Inferior parietal cortex (tissue), 1 donor: Measurements from ENCODE around the gene STARD8.

Experiments used
- DNase-seq: peaks from one replicate; pipeline ENCODE4 v3.0.0-alpha.2; 2016; ENCODE audit errors: extremely low spot score

STARD8 gene

GRCh38 chrX:68749426-68749825, 102.0 kb downstream of the STARD8 start:
- no peak for DNase-seq

GRCh38 chrX:68750316-68750715, 102.8 kb downstream of the STARD8 start:
- no peak for DNase-seq

DNA sequence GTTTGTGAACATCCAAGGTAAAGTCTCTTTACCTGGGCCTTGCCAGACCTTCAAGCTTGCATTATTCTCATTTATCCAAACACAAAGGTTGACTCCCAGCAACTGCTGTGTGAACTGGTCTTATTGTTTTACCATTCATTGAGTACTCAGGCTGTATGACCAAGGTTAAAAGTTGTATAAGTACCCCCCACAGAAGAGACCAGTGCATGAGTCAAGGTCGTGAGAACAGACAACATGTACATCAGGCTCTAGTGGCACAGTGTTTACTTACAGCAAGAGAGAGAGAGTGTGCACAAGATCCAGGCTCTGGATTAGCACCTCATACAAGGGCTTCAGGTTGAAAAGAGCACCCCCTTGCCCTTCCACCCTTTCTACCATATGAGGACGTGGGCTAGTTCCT, 103.9 kb downstream of the STARD8 start:
- DNase-seq, result no peak

DNA sequence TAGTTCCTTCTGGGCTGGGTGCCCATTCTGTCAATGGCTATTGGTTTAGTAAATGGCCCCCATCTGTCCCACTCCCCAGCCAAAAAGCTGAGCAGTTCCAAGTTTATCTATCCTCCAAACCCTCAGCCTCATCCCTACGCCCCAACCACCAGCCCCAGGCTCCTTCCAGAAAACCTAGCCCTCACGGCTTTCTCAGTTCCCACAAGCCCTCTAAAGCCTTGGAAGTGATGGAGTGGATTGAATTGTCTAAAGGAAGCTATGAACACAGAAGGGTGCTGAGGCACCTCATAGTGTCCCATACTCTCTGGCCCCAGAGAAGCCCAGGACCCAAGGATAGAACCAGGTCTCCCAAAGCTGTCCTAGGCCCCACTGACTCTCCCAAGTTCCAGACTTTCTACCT, 105.8 kb downstream of the STARD8 start:
- no peak for DNase-seq

DNA sequence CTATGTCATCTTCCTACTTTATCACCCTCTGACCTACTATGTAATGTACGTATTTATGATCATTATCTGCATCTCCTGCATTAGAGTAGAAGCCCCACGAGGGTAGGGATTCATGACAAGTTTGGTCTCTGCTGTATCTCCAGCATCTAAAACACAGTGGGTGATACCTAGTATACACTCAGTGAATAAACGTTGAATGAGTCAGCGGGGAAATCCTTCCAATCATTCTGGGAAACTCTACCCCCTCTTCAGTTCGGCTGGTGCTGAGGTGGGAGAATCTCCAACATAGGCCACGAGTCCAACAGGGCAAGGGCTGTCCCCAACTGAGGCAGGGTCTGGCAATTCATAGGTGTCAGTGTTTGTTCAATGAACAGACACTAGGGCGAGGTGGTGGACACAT, 106.9 kb downstream of the STARD8 start:
- DNase-seq, result no peak

- DNase-seq, result peak; percentile 2
These were observed 108.2 kb downstream of the STARD8 start for GRCh38 chrX:68755616-68756125.

- no peak for DNase-seq
These were observed 109.9 kb downstream of the STARD8 start for GRCh38 chrX:68757331-68757730.

- no peak for DNase-seq
These were observed 110.3 kb downstream of the STARD8 start for GRCh38 chrX:68757731-68758130.

DNA sequence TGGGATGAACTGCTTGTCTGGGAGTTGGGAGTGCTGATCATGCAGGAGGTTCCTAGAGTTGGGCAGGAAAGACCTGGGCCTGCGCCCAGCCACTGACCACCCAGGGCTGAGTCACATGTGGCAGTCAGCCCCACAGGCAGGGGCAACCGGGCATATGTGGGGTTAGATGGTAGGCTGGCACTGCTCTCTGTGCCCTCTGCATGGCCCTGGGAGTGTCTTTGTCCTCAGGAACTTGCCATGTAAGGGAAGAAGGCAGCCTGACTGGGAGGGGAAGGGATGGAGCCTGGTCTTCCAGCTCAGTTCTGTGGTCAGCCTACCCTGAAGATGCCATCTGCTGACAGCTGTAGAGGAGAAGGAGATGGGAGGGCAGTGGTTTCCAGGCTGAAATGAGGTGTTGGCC, 111.2 kb downstream of the STARD8 start:
- no peak for DNase-seq

DNA sequence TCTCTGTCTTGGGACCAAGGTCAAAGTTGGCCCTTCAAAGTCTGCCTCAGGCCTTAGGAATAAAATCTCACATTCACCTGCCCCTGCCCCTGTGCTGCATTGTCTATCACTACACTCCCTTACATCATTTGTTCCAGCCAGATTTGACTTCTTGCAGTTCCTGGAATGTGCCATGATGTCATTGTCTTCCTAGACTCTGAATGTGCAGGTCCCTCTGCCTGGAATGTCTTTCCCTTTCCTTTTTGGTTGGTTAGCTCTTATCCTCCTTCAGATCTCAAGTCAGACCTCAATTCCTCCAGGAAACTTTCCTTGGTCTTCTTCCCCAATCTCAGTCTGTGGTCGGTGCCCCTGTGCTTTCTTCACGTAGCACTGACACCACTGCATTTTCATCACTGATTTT, 113.6 kb downstream of the STARD8 start:
- no peak for DNase-seq

DNA sequence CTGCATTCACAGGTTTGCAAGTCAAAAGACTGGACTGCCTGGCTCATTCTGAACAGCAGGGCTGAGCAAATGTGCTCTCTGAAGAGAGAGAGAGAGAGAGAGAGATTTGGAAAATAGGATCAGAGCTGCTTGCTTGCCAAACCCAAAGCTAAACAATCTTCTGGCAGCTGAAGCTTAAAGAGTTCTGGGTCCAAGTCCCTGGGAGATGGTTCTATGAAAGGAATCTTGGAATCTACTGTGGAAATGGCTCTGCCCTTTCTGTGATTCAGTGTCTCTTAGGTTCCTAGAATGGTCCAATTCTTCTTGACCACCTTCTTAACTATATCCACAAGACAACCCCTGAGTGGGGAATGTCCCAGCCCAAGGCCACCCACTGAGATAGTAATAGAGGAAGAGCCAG, 115.3 kb downstream of the STARD8 start:
- no peak for DNase-seq

DNA sequence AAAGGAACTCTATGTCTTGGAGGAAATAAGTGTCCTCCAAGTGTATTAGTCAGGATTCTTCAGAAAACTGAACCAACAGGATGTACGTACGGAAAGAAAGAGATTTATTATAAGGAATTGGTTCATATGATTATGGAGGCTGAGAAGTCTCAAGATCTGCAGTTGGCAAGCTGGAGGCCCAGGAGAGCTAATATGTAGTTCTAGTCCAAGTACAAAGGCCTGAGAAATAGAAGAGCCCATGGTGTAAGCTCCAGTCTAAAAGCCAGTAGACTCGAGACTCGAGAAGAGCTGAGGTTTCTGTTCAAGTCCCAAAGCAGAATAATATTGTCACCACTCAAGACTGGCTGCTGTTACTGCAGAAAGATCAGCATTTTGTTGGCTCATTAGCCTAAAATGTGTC, 116.0 kb downstream of the STARD8 start:
- DNase-seq, result no peak
